OCI-LY7 (cell line): ENCODE results near the gene TCAF1. TPM values are rescaled to one million over a fixed set of nuclear protein-coding genes. Genes with fewer than 3 reads are reported as not detected.
A peak's percentile ranks its signal among the peaks of the same experiment; 100 is the strongest.

Experiments used
- BruUV-seq: library from RNA; stranded (reverse); fragments of 400-500 nt; replicated peaks from 2 replicates; lab custom pipeline; 2021; lab: Mats Ljungman, UMichigan
- CTCF ChIA-PET: fragments of 300-600 bp; sonication (Branson Sonifier 250); formaldehyde crosslinking; loops from one replicate; lab custom pipeline; 2022; ENCODE audit warnings: antibody characterized with exemption; ENCODE audit not compliant: unreplicated experiment; lab: Charles Lee
- POLR2A ChIA-PET: fragments of 300-600 bp; sonication (Branson Sonifier 250); formaldehyde crosslinking; loops from one replicate; lab custom pipeline; 2022; ENCODE audit warnings: antibody characterized with exemption; lab: Charles Lee
- DNase-seq: peaks from one replicate; pipeline ENCODE4 v3.0.0-alpha.2; 2015; ENCODE audit warnings: low spot score
- H2AFZ ChIP-seq: fragments of 200-600 bp; sonication (generic), shearing (Covaris generic); 2 replicates; pipeline ENCODE4 v1.6.1; 2014; ENCODE audit warnings: mild to moderate bottlenecking, antibody characterized with exemption, low read length, moderate library complexity
- H3K27ac ChIP-seq: fragments of 200-600 bp; sonication (generic); 2 replicates; pipeline ENCODE4 v1.5.1; 2014; ENCODE audit warnings: mixed run types, low read depth, mild to moderate bottlenecking, moderate library complexity, low read length, inconsistent platforms; ENCODE audit not compliant: poor library complexity, severe bottlenecking
- H3K36me3 ChIP-seq: fragments of 200-600 bp; sonication (generic); 2 replicates; pipeline ENCODE4 v1.6.1; 2014; ENCODE audit warnings: mild to moderate bottlenecking, antibody characterized with exemption, low read length, moderate library complexity, mixed read lengths; ENCODE audit not compliant: insufficient read depth
- H3K4me1 ChIP-seq: fragments of 200-600 bp; sonication (generic); 2 replicates; pipeline ENCODE4 v1.5.1; 2014; ENCODE audit warnings: mild to moderate bottlenecking, low read length; ENCODE audit not compliant: insufficient read depth, poor library complexity, severe bottlenecking
- H3K4me2 ChIP-seq: fragments of 200-600 bp; sonication (generic); 2 replicates; pipeline ENCODE4 v1.6.1; 2014; ENCODE audit warnings: mild to moderate bottlenecking, low read length
- H3K4me3 ChIP-seq: fragments of 200-600 bp; sonication (generic); 2 replicates; pipeline ENCODE4 v1.5.1; 2014; ENCODE audit warnings: mild to moderate bottlenecking, low read depth, low read length; ENCODE audit not compliant: poor library complexity, severe bottlenecking
- H3K79me2 ChIP-seq: fragments of 200-600 bp; sonication (generic); 2 replicates; pipeline ENCODE4 v1.6.1; 2016; ENCODE audit warnings: low read depth, mild to moderate bottlenecking, low read length, moderate library complexity, mixed read lengths; ENCODE audit not compliant: insufficient read depth
- H3K9me2 ChIP-seq: fragments of 200-600 bp; sonication (generic); 2 replicates; pipeline ENCODE4 v1.6.1; 2016; ENCODE audit warnings: mild to moderate bottlenecking, low read length, mixed read lengths; ENCODE audit not compliant: insufficient read depth
- H3K9me3 ChIP-seq: fragments of 200-600 bp; sonication (generic); 2 replicates; pipeline ENCODE4 v1.6.1; 2014; ENCODE audit warnings: mild to moderate bottlenecking, mixed run types, low read length, mixed read lengths
- H4K20me1 ChIP-seq: fragments of 200-600 bp; sonication (generic); 2 replicates; pipeline ENCODE4 v1.6.1; 2014; ENCODE audit warnings: mild to moderate bottlenecking, antibody characterized with exemption, low read length, moderate library complexity, mixed read lengths; ENCODE audit not compliant: insufficient read depth
- CTCF ChIP-seq: fragments of 200-600 bp; sonication (generic); conservative IDR thresholded peaks from 2 replicates; pipeline ENCODE4 v1.5.1; 2014; ENCODE audit warnings: mild to moderate bottlenecking, antibody characterized with exemption, low read length, moderate library complexity, mixed read lengths
- EZH2phosphoT487 ChIP-seq: fragments of 200-600 bp; sonication (generic); IDR thresholded peaks from 2 replicates; pipeline ENCODE4 v1.6.1; 2018; ENCODE audit warnings: low read depth, borderline replicate concordance, mild to moderate bottlenecking, mixed run types, antibody characterized with exemption, low read length, moderate library complexity, mixed read lengths
- intact Hi-C: fragments of 100-400 bp; cut with micrococcal nuclease; formaldehyde crosslinking; loops from one replicate; pipeline ENCODE4 v1.10.0; 2022; ENCODE audit not compliant: unreplicated experiment
- total RNA-seq, 2 experiments: library from RNA; depleted of rRNA in 1 of 2; stranded (reverse); fragments of >200 nt in 1 of 2; shearing (Covaris generic) in 1 of 2; gene quantifications; 2 replicates each; pipeline ENCODE4 v1.2.3, GENCODE V29; 2014 to 2022

Gene TCAF1
- total RNA-seq, 2 experiments from 2014 or later = 3.3 to 5.5 TPM

GRCh38 chr7:143902332-143902899 is 440 bp upstream of the TCAF1 start:
- H3K9me3 ChIP-seq = no peaks in the 10 kb centered on the region
- peak overlapping the region; percentile 69 for H3K4me3 ChIP-seq
- no peaks in the 10 kb centered on the region for H3K4me1 ChIP-seq
- DNase-seq = no peak
- intact Hi-C loops = no loop called here
- H2AFZ ChIP-seq = peak overlapping the region; percentile 82; the same call in 1 of the 2 replicates
- H3K79me2 ChIP-seq = no peaks in the 10 kb centered on the region
- H4K20me1 ChIP-seq = no peaks in the 10 kb centered on the region
- BruUV-seq = no TSS peak
- H3K27ac ChIP-seq = no peak overlapping the region
- TF ChIP-seq CTCF (no peak), EZH2phosphoT487 (no peak)
- ChIA-PET CTCF (no interaction called here), POLR2A (interaction anchor here (0.5 to 1.4 kb wide), 4 partner anchors 8 to 485 kb away, joined by 4 to 5 read pairs (median 4); no protein-coding TSS in a partner anchor)
- no peaks in the 10 kb centered on the region for H3K9me2 ChIP-seq
- H3K4me2 ChIP-seq = peak overlapping the region; percentile 71; the same call in 1 of the 2 replicates
- H3K36me3 ChIP-seq = no peaks in the 10 kb centered on the region

GRCh38 chr7:143901332-143901667 is 676 bp downstream of the TCAF1 start:
- intact Hi-C loops = no loop called here
- POLR2A ChIA-PET = interaction anchor here (0.5 to 1.4 kb wide), 3 partner anchors 8 to 17 kb away, joined by 3 to 4 read pairs (median 4); no protein-coding TSS in a partner anchor

More at GRCh38 chr7:143901332-143901667, 676 bp downstream of the TCAF1 start:
- Histone ChIP-seq H3K36me3 (no peaks in the 10 kb centered on the region), H3K4me3 (peak overlapping the region; percentile 69), H3K4me2 (peak overlapping the region; percentile 71), H3K4me1 (no peaks in the 10 kb centered on the region), H2AFZ (peak overlapping the region; percentile 82), H3K79me2 (no peaks in the 10 kb centered on the region), H3K9me3 (no peaks in the 10 kb centered on the region), H3K27ac (no peak overlapping the region), H3K9me2 (no peaks in the 10 kb centered on the region), H4K20me1 (no peaks in the 10 kb centered on the region)
- TF ChIP-seq CTCF (no peak), EZH2phosphoT487 (no peak)
- CTCF ChIA-PET = no interaction called here
- DNase-seq = no peak
- no TSS peak for BruUV-seq
